Esophagus muscularis mucosa (tissue), 4 donors: ENCODE data around the gene GRIK3. TPM values are rescaled to one million over a fixed set of nuclear protein-coding genes. Genes with fewer than 3 reads are reported as not detected.

Source experiments
- DNase-seq: peaks from one replicate; pipeline ENCODE4 v3.0.0-alpha.2; 2017; ENCODE audit errors: extremely low spot score
- H3K27ac ChIP-seq, 4 donors: fragments of 200-600 bp; sonication (generic); replicated peaks in 1 of 4; 1 replicate in 3 of 4; 2 replicates in 1 of 4; pipeline ENCODE4 v1.5.1; 2016 to 2019; ENCODE audit warnings: mild to moderate bottlenecking in 1 of 4
- H3K27me3 ChIP-seq, 4 donors: fragments of 200-600 bp; sonication (generic); one replicate each; pipeline versions ENCODE4 v1.5.1 to v1.6.0; 2016 to 2019
- H3K36me3 ChIP-seq, 4 donors: fragments of 200-600 bp; sonication (generic); one replicate each; pipeline ENCODE4 v1.5.1; 2016 to 2019
- H3K4me1 ChIP-seq, 4 donors: fragments of 200-600 bp; sonication (generic); one replicate each; pipeline ENCODE4 v1.5.1; 2016 to 2019
- H3K4me3 ChIP-seq, 4 donors: fragments of 200-600 bp; sonication (generic); 1 replicate in 2 of 4; 2 replicates in 2 of 4; pipeline ENCODE4 v1.5.1; 2016 to 2019; ENCODE audit warnings: mild to moderate bottlenecking in 4 of 4, moderate library complexity in 1 of 4
- H3K9me3 ChIP-seq, 4 donors: fragments of 200-600 bp; sonication (generic); 1 replicate in 3 of 4; 2 replicates in 1 of 4; pipeline ENCODE4 v1.5.1; 2016 to 2019
- CTCF ChIP-seq, 3 experiments: fragments of 200-600 bp in 2 of 3; fragments of 450-650 bp in 1 of 3; sonication (generic) in 2 of 3; IDR thresholded peaks; one replicate each; pipeline ENCODE4 v1.5.1; 2017 to 2019; ENCODE audit warnings: antibody characterized with exemption in 3 of 3, mild to moderate bottlenecking in 2 of 3, moderate library complexity in 1 of 3
- EP300 ChIP-seq: sonication (generic); formaldehyde crosslinking; IDR thresholded peaks from one replicate; pipeline ENCODE4 v1.6.1; 2017; ENCODE audit warnings: antibody characterized with exemption
- POLR2A ChIP-seq: fragments of 450-650 bp; IDR thresholded peaks from one replicate; pipeline ENCODE4 v1.6.1; 2017; ENCODE audit warnings: antibody characterized with exemption, moderate library complexity, mild to moderate bottlenecking, low read depth
- POLR2AphosphoS5 ChIP-seq, 2 donors: sonication (generic); formaldehyde crosslinking; IDR thresholded peaks; one replicate each; pipeline ENCODE4 v1.6.1; 2017; ENCODE audit warnings: antibody characterized with exemption in 2 of 2
- WGBS: methylation state at CpG from one replicate; pipeline ENCODE4 v1.1.5; 2018; 5-methylcytosine and 5-hydroxymethylcytosine counted together
- intact Hi-C: fragments of 100-400 bp; cut with DNase I; formaldehyde crosslinking; loops from one replicate; pipeline ENCODE4 v1.15.1; 2023
- total RNA-seq, 4 donors: library from RNA; depleted of rRNA; stranded (reverse); fragments of >200 nt; gene quantifications; one replicate each; pipeline versions ENCODE4 v1.1.0 to v1.2.1, GENCODE V29; 2016

The GRIK3 gene
- total RNA-seq, 4 donors from 2014 or later: 5.3 to 7.9 (median 6.6) TPM

GRCh38 chr1:36975642-36976041 is 58.7 kb downstream of the GRIK3 start:
- WGBS: 54% methylated on average over 5 of the region's 5 CpGs
- H3K27ac ChIP-seq: no peak overlapping the region

GRCh38 chr1:36973056-36973455 is 61.3 kb downstream of the GRIK3 start:
- Histone ChIP-seq H3K4me1 (no peaks in the 10 kb centered on the region), H3K9me3 (peaks cover 0 to 3% (median 0%) of the 10 kb centered on the region in 4 donors), H3K27ac (no peak overlapping the region), H3K27me3 (peaks cover 0 to 30% (median 0%) of the 10 kb centered on the region in 4 donors), H3K36me3 (no peaks in the 10 kb centered on the region), H3K4me3 (no peak overlapping the region)
- 84% methylated on average over 4 of the region's 4 CpGs for WGBS
- intact Hi-C loops: no loop called here
- no peak for DNase-seq
- TF ChIP-seq CTCF (IDR thresholded peaks at IDR 0.05) (no peak), POLR2AphosphoS5 (IDR thresholded peaks at IDR 0.05) (no peak), EP300 (no peak), POLR2A (no peak)

More at GRCh38 chr1:36975642-36976041, 58.7 kb downstream of the GRIK3 start:
- Histone ChIP-seq H3K4me1 (no peaks in the 10 kb centered on the region), H3K36me3 (no peaks in the 10 kb centered on the region), H3K4me3 (no peak overlapping the region), H3K9me3 (peaks cover 0 to 8% (median 7%) of the 10 kb centered on the region in 4 donors), H3K27me3 (peaks cover 0 to 42% (median 0%) of the 10 kb centered on the region in 4 donors)
- no peak for TF ChIP-seq POLR2A
- intact Hi-C loops: no loop called here
- no peak for DNase-seq

GRCh38 chr1:36971852-36972618 is 62.3 kb downstream of the GRIK3 start:
- H3K4me1 ChIP-seq: no peaks in the 10 kb centered on the region
- WGBS: 69% methylated on average over 13 of the region's 14 CpGs
- intact Hi-C loops: no loop called here
- no peaks in the 10 kb centered on the region for H3K9me3 ChIP-seq
- no peak for TF ChIP-seq POLR2AphosphoS5 (IDR thresholded peaks at IDR 0.05)
- no peak for TF ChIP-seq EP300
- TF ChIP-seq CTCF (IDR thresholded peaks at IDR 0.05): no peak
- no peak for TF ChIP-seq POLR2A
- H3K36me3 ChIP-seq: no peaks in the 10 kb centered on the region
- peaks cover 0 to 22% (median 0%) of the 10 kb centered on the region in 4 donors for H3K27me3 ChIP-seq
- no peak overlapping the region for H3K4me3 ChIP-seq
- no peak overlapping the region for H3K27ac ChIP-seq
- DNase-seq: no peak

GRCh38 chr1:36968730-36969129 is 65.6 kb downstream of the GRIK3 start:
- Histone ChIP-seq H3K27me3 (peaks cover 0 to 36% (median 0%) of the 10 kb centered on the region in 4 donors), H3K36me3 (no peaks in the 10 kb centered on the region), H3K4me1 (no peaks in the 10 kb centered on the region), H3K27ac (no peak overlapping the region), H3K9me3 (no peaks in the 10 kb centered on the region), H3K4me3 (no peak overlapping the region)
- intact Hi-C loops: no loop called here
- no peak for TF ChIP-seq EP300
- no peak for TF ChIP-seq POLR2A
- TF ChIP-seq POLR2AphosphoS5 (IDR thresholded peaks at IDR 0.05): no peak
- TF ChIP-seq CTCF (IDR thresholded peaks at IDR 0.05): no peak
- no peak for DNase-seq
- WGBS: 63% methylated on average over 2 of the region's 3 CpGs

GRCh38 chr1:36966242-36966641 is 68.1 kb downstream of the GRIK3 start:
- no peak for DNase-seq
- H3K27ac ChIP-seq: no peak overlapping the region
- no peaks in the 10 kb centered on the region for H3K4me1 ChIP-seq
- WGBS: 50% methylated on average over 3 of the region's 3 CpGs
- TF ChIP-seq POLR2AphosphoS5 (IDR thresholded peaks at IDR 0.05): no peak
- no peak for TF ChIP-seq EP300
- no peak for TF ChIP-seq POLR2A
- TF ChIP-seq CTCF (IDR thresholded peaks at IDR 0.05): no peak
- no peaks in the 10 kb centered on the region for H3K9me3 ChIP-seq
- peaks cover 0 to 45% (median 0%) of the 10 kb centered on the region in 4 donors for H3K27me3 ChIP-seq
- H3K36me3 ChIP-seq: no peaks in the 10 kb centered on the region
- intact Hi-C loops: no loop called here
- H3K4me3 ChIP-seq: no peak overlapping the region
